ENCODE results near the gene SULT1E1.
A peak's percentile ranks its signal among the peaks of the same experiment; 100 is the strongest.

Gene SULT1E1, protein sequence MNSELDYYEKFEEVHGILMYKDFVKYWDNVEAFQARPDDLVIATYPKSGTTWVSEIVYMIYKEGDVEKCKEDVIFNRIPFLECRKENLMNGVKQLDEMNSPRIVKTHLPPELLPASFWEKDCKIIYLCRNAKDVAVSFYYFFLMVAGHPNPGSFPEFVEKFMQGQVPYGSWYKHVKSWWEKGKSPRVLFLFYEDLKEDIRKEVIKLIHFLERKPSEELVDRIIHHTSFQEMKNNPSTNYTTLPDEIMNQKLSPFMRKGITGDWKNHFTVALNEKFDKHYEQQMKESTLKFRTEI

DNA sequence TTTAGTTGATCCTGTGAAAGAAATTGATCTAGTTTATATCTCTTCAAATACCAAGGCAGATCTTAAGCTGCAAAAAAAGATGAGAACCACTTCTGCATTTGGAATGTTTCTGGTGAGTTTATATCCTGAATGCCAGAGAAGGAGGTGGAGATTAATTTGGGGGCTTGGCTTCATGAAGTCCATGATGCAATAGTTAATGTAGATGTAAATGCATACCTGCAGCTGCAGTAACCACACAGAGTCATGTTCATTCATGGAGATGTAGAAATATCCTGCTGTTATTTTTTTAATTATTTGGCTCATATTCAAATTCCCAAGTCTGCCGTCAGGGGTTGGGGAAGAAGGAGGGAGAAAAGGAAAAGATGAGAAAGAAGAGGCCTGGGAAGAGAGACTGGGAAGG is at the start of gene SULT1E1:
TSS of gene SULT1E1 (minus strand) at position 94 of the 400 bp plus-strand sequence. CDS start 2,501 bp downstream, outside the sequence.
- no peak for DNase-seq (ENCODE audit: extremely low read depth, low read depth)
- TF ChIP-seq CTCF (IDR thresholded peaks at IDR 0.05; ENCODE audit: low read depth, low read length) = no peak

GRCh38 chr4:69909195-69909594 is 49.2 kb upstream of the SULT1E1 start:
- no peak for DNase-seq (ENCODE audit: extremely low read depth, low read depth)
- no peak for TF ChIP-seq CTCF (IDR thresholded peaks at IDR 0.05; ENCODE audit: low read depth, low read length)

GRCh38 chr4:69907151-69907550 is 47.2 kb upstream of the SULT1E1 start:
- no peak for DNase-seq (ENCODE audit: extremely low read depth, low read depth)
- no peak for TF ChIP-seq CTCF (IDR thresholded peaks at IDR 0.05; ENCODE audit: low read depth, low read length)

DNA sequence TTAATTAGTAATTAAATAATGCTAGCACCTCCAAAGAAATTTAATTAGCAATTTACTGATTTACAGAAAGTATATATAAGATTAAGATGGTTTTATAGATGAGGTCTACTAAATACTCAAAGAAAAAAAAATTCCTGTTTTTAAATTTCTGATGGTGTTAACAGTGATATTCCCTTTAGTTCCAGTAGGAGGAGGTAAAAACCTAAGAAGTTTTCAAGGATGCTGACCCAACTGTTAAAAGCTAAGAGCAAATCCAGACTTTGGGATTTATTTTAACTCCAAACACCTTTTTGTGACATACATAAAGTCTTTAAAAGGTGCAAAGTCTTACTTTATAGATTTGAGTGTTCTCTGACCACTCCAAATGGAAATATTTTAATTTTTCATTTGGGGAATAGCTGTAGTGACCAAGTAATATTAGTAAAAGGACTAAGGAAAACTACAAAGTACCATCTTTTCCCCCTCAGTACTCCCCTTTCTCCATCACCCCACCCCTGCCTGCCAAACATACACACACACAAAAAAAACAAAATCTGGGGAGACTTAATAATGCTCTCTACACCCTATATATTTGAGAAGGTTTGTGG is 36.7 kb upstream of the SULT1E1 start:
- DNase-seq (ENCODE audit: extremely low read depth, low read depth) = no peak
- TF ChIP-seq CTCF (IDR thresholded peaks at IDR 0.05; ENCODE audit: low read depth, low read length) = peak; percentile 48

- no peak for DNase-seq (ENCODE audit: extremely low read depth, low read depth)
- no peak for TF ChIP-seq CTCF (IDR thresholded peaks at IDR 0.05; ENCODE audit: low read depth, low read length)
Measured at GRCh38 chr4:69894721-69895120, 34.8 kb upstream of the SULT1E1 start.

DNA sequence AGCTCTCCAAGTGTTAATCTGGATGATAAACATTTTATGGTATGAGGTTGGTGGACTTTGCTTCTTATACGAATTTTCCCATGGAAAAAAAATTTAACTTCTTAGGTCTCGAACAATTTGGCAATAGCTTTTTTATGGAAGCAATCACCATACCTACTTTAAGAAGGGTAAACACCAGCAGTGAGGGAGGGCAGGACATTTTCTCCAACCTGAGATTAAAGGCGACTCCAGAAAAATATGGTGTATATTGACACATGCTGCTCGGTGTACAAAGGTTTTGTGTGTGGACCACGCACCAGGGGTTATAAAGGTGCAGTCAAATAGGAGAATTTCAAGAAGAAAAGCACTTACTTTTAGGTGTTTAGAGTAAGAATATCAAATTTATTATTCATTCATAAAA is 34.2 kb upstream of the SULT1E1 start:
- TF ChIP-seq CTCF (IDR thresholded peaks at IDR 0.05; ENCODE audit: low read depth, low read length) = no peak
- no peak for DNase-seq (ENCODE audit: extremely low read depth, low read depth)

DNA sequence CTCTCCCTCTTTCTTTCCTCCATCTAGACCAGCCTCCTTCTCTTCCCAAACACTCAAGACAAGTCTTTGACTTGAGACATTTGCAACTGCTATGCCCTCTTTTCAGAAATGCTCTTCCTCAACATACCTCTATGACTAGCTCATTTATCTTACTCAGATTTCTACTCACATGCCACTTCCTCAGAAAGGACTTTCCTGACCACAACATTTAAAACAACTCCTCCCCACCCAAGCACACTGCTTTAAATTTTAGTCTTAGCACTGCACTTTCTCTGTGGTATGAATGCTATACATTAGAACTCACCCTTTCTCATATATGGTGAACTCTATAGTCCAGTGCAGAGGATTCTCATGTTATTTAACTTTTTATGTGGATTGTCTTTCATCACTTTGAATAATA is 28.4 kb upstream of the SULT1E1 start:
- no peak for DNase-seq (ENCODE audit: extremely low read depth, low read depth)
- no peak for TF ChIP-seq CTCF (IDR thresholded peaks at IDR 0.05; ENCODE audit: low read depth, low read length)

Data from AG09319 (cell line).